H1 (cell line): Measurements from ENCODE around the gene S100A10. TPM values are rescaled to one million over a fixed set of nuclear protein-coding genes. Genes with fewer than 3 reads are reported as not detected.

Experiments
- CTCF ChIA-PET: fragments of 300-600 bp; sonication (Branson Sonifier 250); formaldehyde crosslinking; loops from one replicate; lab custom pipeline; 2021; ENCODE audit not compliant: partially characterized antibody; lab: Charles Lee
- POLR2A ChIA-PET: fragments of 300-600 bp; sonication (Branson Sonifier 250); formaldehyde crosslinking; loops from one replicate; lab custom pipeline; 2021; ENCODE audit warnings: inconsistent platforms; ENCODE audit not compliant: partially characterized antibody; lab: Charles Lee
- DNase-seq, 2 experiments: peaks; one replicate each; pipeline versions ENCODE4 v3.0.0 to v3.0.0-alpha.2; 2010 to 2022; ENCODE audit warnings: low spot score in 2 of 2, low read depth in 1 of 2, mixed read lengths in 1 of 2
- FAIRE-seq: peaks from 2 replicates; lab custom pipeline; 2011; peaks lifted over from hg19 to GRCh38; lab: Jason Lieb, UNC
- H2AFZ ChIP-seq: 2 replicates; pipeline ENCODE4 v1.8.1; 2012; ENCODE audit warnings: low read length, inconsistent platforms
- H2AK5ac ChIP-seq: 2 replicates; pipeline ENCODE4 v1.6.1; 2013; ENCODE audit warnings: low read depth, low read length
- H2BK120ac ChIP-seq: replicated peaks from 2 replicates; pipeline ENCODE3; 2013; ENCODE audit warnings: low read depth, low read length, inconsistent platforms
- H2BK12ac ChIP-seq: 2 replicates; pipeline ENCODE4 v1.6.1; 2013; ENCODE audit warnings: low read depth, low read length
- H2BK15ac ChIP-seq: 2 replicates; pipeline ENCODE4 v1.6.1; 2013; ENCODE audit warnings: low read length
- H2BK20ac ChIP-seq: 2 replicates; pipeline ENCODE4 v1.6.1; 2013; ENCODE audit warnings: low read length
- H2BK5ac ChIP-seq: 2 replicates; pipeline ENCODE4 v1.6.1; 2013; ENCODE audit warnings: low read depth, low read length
- H3K14ac ChIP-seq: 2 replicates; pipeline ENCODE4 v1.6.1; 2013; ENCODE audit warnings: inconsistent platforms; ENCODE audit not compliant: insufficient read length
- H3K18ac ChIP-seq: 2 replicates; pipeline ENCODE4 v1.6.1; 2013; ENCODE audit warnings: low read length; ENCODE audit errors: extremely low read depth
- H3K23ac ChIP-seq: 2 replicates; pipeline ENCODE4 v1.6.1; 2013; ENCODE audit warnings: inconsistent platforms; ENCODE audit not compliant: insufficient read length
- H3K23me2 ChIP-seq: 2 replicates; pipeline ENCODE4 v1.6.1; 2013; ENCODE audit warnings: low read depth, low read length
- H3K27ac ChIP-seq: 2 replicates; pipeline ENCODE4 v1.6.1; 2011; ENCODE audit warnings: low read depth, low read length, inconsistent platforms
- H3K27me3 ChIP-seq, 4 experiments: replicated peaks in 1 of 4; 1 replicate in 1 of 4; 2 replicates in 3 of 4; pipeline versions ENCODE4 v1.6.1 to v1.8.1; 2011 to 2013; ENCODE audit warnings: low read length in 3 of 4, mild to moderate bottlenecking in 3 of 4, inconsistent platforms in 2 of 4, mixed read lengths in 2 of 4, moderate library complexity in 1 of 4; ENCODE audit not compliant: control insufficient read depth in 3 of 4, insufficient read depth in 3 of 4; ENCODE audit errors: extremely low read depth in 1 of 4
- H3K36me3 ChIP-seq, 4 experiments: 2 replicates each; pipeline versions ENCODE4 v1.6.1 to v1.8.1; 2011 to 2013; ENCODE audit warnings: mild to moderate bottlenecking in 4 of 4, low read length in 3 of 4, moderate library complexity in 2 of 4, control low read depth in 1 of 4, inconsistent platforms in 1 of 4; ENCODE audit not compliant: insufficient read depth in 4 of 4, control insufficient read depth in 2 of 4
- H3K4ac ChIP-seq: replicated peaks from 2 replicates; pipeline ENCODE3; 2013; ENCODE audit warnings: low read length, low read depth, mixed read lengths, inconsistent platforms; ENCODE audit not compliant: insufficient read length
- H3K4me1 ChIP-seq, 4 experiments: replicated peaks in 1 of 4; 1 replicate in 1 of 4; 2 replicates in 3 of 4; pipeline versions ENCODE4 v1.6.1 to v1.8.1; 2011 to 2013; ENCODE audit warnings: low read length in 3 of 4, inconsistent platforms in 2 of 4, mixed read lengths in 1 of 4; ENCODE audit not compliant: insufficient read depth in 4 of 4, control insufficient read depth in 3 of 4
- H3K4me2 ChIP-seq, 2 experiments: 2 replicates each; pipeline versions ENCODE4 v1.6.1 to v1.8.1; 2011 to 2013; ENCODE audit warnings: low read depth in 2 of 2, low read length in 2 of 2, control low read depth in 1 of 2, inconsistent platforms in 1 of 2, mild to moderate bottlenecking in 1 of 2; ENCODE audit not compliant: insufficient read depth in 1 of 2
- H3K4me3 ChIP-seq, 4 experiments: fragments of 200-600, 300-600 bp in 1 of 4; sonication (generic), shearing (Covaris generic), sonication (Bioruptor Twin) in 1 of 4; 2 replicates each; pipeline versions ENCODE4 v1.5.1 to v1.8.1; 2011 to 2016; ENCODE audit warnings: low read length in 4 of 4, low read depth in 3 of 4, control low read depth in 2 of 4, inconsistent platforms in 2 of 4, mild to moderate bottlenecking in 2 of 4, mixed read lengths in 1 of 4, moderate library complexity in 1 of 4; ENCODE audit not compliant: insufficient read depth in 2 of 4; ENCODE audit errors: extremely low read depth in 1 of 4
- H3K56ac ChIP-seq: replicated peaks from 2 replicates; pipeline ENCODE3; 2013; ENCODE audit warnings: low read depth, mild to moderate bottlenecking, mixed read lengths, low read length, inconsistent platforms; ENCODE audit not compliant: insufficient read length
- H3K79me1 ChIP-seq: 2 replicates; pipeline ENCODE4 v1.6.1; 2013; ENCODE audit warnings: low read depth, low read length, control low read depth
- H3K79me2 ChIP-seq, 2 experiments: 2 replicates each; pipeline versions ENCODE4 v1.6.1 to v1.8.1; 2012 to 2013; ENCODE audit warnings: low read length in 2 of 2, mild to moderate bottlenecking in 2 of 2, inconsistent platforms in 1 of 2; ENCODE audit not compliant: insufficient read depth in 2 of 2, control insufficient read depth in 1 of 2
- H3K9ac ChIP-seq, 4 experiments: replicated peaks in 1 of 4; 1 replicate in 1 of 4; 2 replicates in 3 of 4; pipeline versions ENCODE4 v1.6.1 to v1.8.1; 2011 to 2013; ENCODE audit warnings: low read depth in 3 of 4, low read length in 3 of 4, control low read depth in 2 of 4, mild to moderate bottlenecking in 2 of 4, moderate library complexity in 2 of 4, inconsistent platforms in 1 of 4; ENCODE audit errors: extremely low read depth in 1 of 4
- H3K9me3 ChIP-seq, 2 experiments: 2 replicates each; pipeline versions ENCODE4 v1.6.1 to v1.8.1; 2012 to 2013; ENCODE audit warnings: mild to moderate bottlenecking in 2 of 2, moderate library complexity in 2 of 2, control low read depth in 1 of 2, inconsistent platforms in 1 of 2, low read depth in 1 of 2, low read length in 1 of 2, mixed read lengths in 1 of 2; ENCODE audit not compliant: insufficient read depth in 2 of 2
- H4K20me1 ChIP-seq, 2 experiments: replicated peaks in 1 of 2; 2 replicates each; pipeline versions ENCODE3 to v1.8.1; 2011 to 2013; ENCODE audit warnings: inconsistent platforms in 2 of 2, low read length in 2 of 2, mild to moderate bottlenecking in 1 of 2; ENCODE audit not compliant: insufficient read depth in 2 of 2, control insufficient read depth in 1 of 2
- H4K5ac ChIP-seq: 2 replicates; pipeline ENCODE4 v1.6.1; 2013; ENCODE audit warnings: low read length, low read depth, mixed read lengths, inconsistent platforms; ENCODE audit not compliant: insufficient read length
- H4K8ac ChIP-seq: 2 replicates; pipeline ENCODE4 v1.8.0; 2013; ENCODE audit warnings: mild to moderate bottlenecking, moderate library complexity, low read length, inconsistent platforms; ENCODE audit not compliant: insufficient read depth; ENCODE audit errors: extremely low read depth
- H4K91ac ChIP-seq: replicated peaks from 2 replicates; pipeline ENCODE3; 2013; ENCODE audit warnings: low read length, mixed read lengths, inconsistent platforms; ENCODE audit not compliant: insufficient read length
- BCL11A ChIP-seq, 2 experiments: IDR thresholded peaks; one replicate each; pipeline ENCODE4 v1.6.1; 2011; ENCODE audit warnings: low read depth in 2 of 2, low read length in 2 of 2, mild to moderate bottlenecking in 2 of 2
- CEBPB ChIP-seq: IDR thresholded peaks from 2 replicates; pipeline ENCODE4 v1.6.1; 2012; ENCODE audit warnings: low read depth, low read length
- EP300 ChIP-seq, 2 experiments: IDR thresholded peaks; 1 replicate in 1 of 2; 2 replicates in 1 of 2; pipeline ENCODE4 v1.6.1; 2011 to 2012; ENCODE audit warnings: low read depth in 2 of 2, low read length in 2 of 2, mild to moderate bottlenecking in 2 of 2, borderline replicate concordance in 1 of 2, inconsistent platforms in 1 of 2, moderate library complexity in 1 of 2
- TAF1 ChIP-seq: IDR thresholded peaks from 2 replicates; pipeline ENCODE4 v1.6.1; 2011; ENCODE audit warnings: mild to moderate bottlenecking, low read depth, low read length
- polyA plus RNA-seq, 7 experiments: library from polyadenylated mRNA; depleted of rRNA in 3 of 7; stranded (reverse) in 5 of 7; unstranded in 2 of 7; fragments of >200 nt in 5 of 7; fragments of 200-250 nt in 2 of 7; gene quantifications; 1 replicate in 5 of 7; 2 replicates in 1 of 7; 4 replicates in 1 of 7; pipeline versions ENCODE4 v1.2.1 to v1.2.3, GENCODE V29; 2011 to 2013; ENCODE audit warnings: missing spikeins in 2 of 7, mixed read lengths in 2 of 7
- total RNA-seq: library from RNA; stranded (reverse); fragmentation: NEBNext Ultra II Directional; extraction: Animal tissue kit (Norgen Biotek cat#: 25700); gene quantifications from 2 replicates; pipeline ENCODE4 v1.2.1, GENCODE V29; 2021
- TF ChIP-seq, protein P1 (sequence below), 3 experiments: IDR thresholded peaks; 1 replicate in 2 of 3; 2 replicates in 1 of 3; pipeline versions ENCODE4 v1.5.1 to v1.6.1; 2011; ENCODE audit warnings: low read length in 3 of 3, mild to moderate bottlenecking in 3 of 3, inconsistent platforms in 2 of 3, low read depth in 1 of 3, moderate library complexity in 1 of 3; ENCODE audit not compliant: insufficient read depth in 1 of 3; ENCODE audit errors: control extremely low read depth in 1 of 3

Gene S100A10
- total and polyA plus RNA-seq, 2 of the 8 experiments (the other 6 are each of a cell fraction or from before 2014, with no cell fraction given) = 23.9 to 231 TPM

DNA sequence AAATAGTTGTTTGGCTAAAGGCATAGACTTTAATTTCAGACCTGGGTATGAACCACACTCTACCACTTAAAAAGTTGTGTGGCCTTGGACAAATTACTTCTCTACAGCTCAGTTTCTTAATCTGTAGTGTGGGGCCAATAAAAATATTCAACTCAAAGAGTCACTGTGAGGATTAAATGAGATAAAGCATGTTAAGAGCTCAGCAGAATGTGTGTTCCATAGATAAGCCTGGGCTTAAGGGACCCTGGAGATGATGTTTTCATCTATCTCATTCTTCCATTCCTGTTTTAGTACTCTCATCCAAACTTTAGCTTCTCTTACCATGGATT, 17.7 kb downstream of the S100A10 start:
- Histone ChIP-seq H2BK12ac (no peak overlapping the region), H2BK120ac (no peak overlapping the region), H2BK15ac (no peak overlapping the region), H2AFZ (no peak overlapping the region)
- no peak for FAIRE-seq
- no peak for TF ChIP-seq CEBPB
- no peak for TF ChIP-seq BCL11A (IDR thresholded peaks at IDR 0.05; ENCODE audit: low read depth in 2 of 2, low read length in 2 of 2)
- TF ChIP-seq EP300 (IDR thresholded peaks at IDR 0.05; ENCODE audit: borderline replicate concordance in 1 of 2, low read depth in 2 of 2, low read length in 2 of 2) = no peak
- TF ChIP-seq, protein P1, sequence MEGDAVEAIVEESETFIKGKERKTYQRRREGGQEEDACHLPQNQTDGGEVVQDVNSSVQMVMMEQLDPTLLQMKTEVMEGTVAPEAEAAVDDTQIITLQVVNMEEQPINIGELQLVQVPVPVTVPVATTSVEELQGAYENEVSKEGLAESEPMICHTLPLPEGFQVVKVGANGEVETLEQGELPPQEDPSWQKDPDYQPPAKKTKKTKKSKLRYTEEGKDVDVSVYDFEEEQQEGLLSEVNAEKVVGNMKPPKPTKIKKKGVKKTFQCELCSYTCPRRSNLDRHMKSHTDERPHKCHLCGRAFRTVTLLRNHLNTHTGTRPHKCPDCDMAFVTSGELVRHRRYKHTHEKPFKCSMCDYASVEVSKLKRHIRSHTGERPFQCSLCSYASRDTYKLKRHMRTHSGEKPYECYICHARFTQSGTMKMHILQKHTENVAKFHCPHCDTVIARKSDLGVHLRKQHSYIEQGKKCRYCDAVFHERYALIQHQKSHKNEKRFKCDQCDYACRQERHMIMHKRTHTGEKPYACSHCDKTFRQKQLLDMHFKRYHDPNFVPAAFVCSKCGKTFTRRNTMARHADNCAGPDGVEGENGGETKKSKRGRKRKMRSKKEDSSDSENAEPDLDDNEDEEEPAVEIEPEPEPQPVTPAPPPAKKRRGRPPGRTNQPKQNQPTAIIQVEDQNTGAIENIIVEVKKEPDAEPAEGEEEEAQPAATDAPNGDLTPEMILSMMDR (IDR thresholded peaks at IDR 0.05; ENCODE audit: control extremely low read depth in 1 of 3, insufficient read depth in 1 of 3, low read depth in 1 of 3, low read length in 3 of 3) = no peak
- no peak for TF ChIP-seq TAF1
- TF ChIP-seq, all 59 proteins: peak for 0
- Histone ChIP-seq H4K8ac (no peak overlapping the region), H3K4ac (no peak overlapping the region), H2AK5ac (no peak overlapping the region), H3K27ac (no peak overlapping the region), H3K27me3 (no peaks in the 10 kb centered on the region), H4K5ac (no peak overlapping the region), H3K79me1 (no peaks in the 10 kb centered on the region), H2BK5ac (no peak overlapping the region), H3K9ac (no peak overlapping the region), H3K14ac (no peak overlapping the region), H3K56ac (no peak overlapping the region), H3K4me3 (no peak overlapping the region), H2BK20ac (no peak overlapping the region), H3K79me2 (no peaks in the 10 kb centered on the region), H3K23me2 (no peaks in the 10 kb centered on the region; the same call in 1 of the 2 replicates), H3K36me3 (no peaks in the 10 kb centered on the region), H4K91ac (no peak overlapping the region), H3K18ac (no peak overlapping the region), H3K9me3 (no peaks in the 10 kb centered on the region), H3K4me2 (no peak overlapping the region), H3K23ac (no peak overlapping the region), H4K20me1 (no peaks in the 10 kb centered on the region), H3K4me1 (peaks cover 0 to 7% (median 5%) of the 10 kb centered on the region in 4 experiments; a peak in 4 of 7 replicates)
- ChIA-PET POLR2A (interaction anchor here (1.1 to 1.2 kb wide), 2 partner anchors 15 to 17 kb away, joined by 3 read pairs; no protein-coding TSS in a partner anchor), CTCF (interaction anchor here (1.2 to 31.0 kb wide), 7 partner anchors 10 to 59 kb away, joined by 3 to 553 read pairs (median 12); partner anchors contain the start of gene S100A10)
- no peak for DNase-seq
